Stimulated activated CD4-positive, alpha-beta T cell treated with anti-CD3 and anti-CD28 coated beads, Interleukin-15, amount 100 ng/mL, for 1 hour (primary cell): ENCODE data around the gene ABCD2.
"Not testable (repeated sequence)": the region's sequence is repeated elsewhere in the genome, so short reads cannot be mapped to it uniquely, and the experiment has no call there.

ENCODE experiments used
- DNase-seq, 2 donors: peaks; one replicate each; pipeline ENCODE4 v3.0.0-alpha.2; 2020; ENCODE audit warnings: low read depth in 1 of 2, low spot score in 1 of 2

Gene ABCD2

GRCh38 chr12:39613525-39613924 is 6.1 kb downstream of the ABCD2 start:
- no peak for DNase-seq

- no peak for DNase-seq
Observed at GRCh38 chr12:39612250-39612649, 7.4 kb downstream of the ABCD2 start.

- DNase-seq: no peak
Observed at GRCh38 chr12:39611818-39612217, 7.8 kb downstream of the ABCD2 start.

- DNase-seq: no peak
Observed at GRCh38 chr12:39610436-39611025, 9.1 kb downstream of the ABCD2 start.

GRCh38 chr12:39606712-39607423 is 12.7 kb downstream of the ABCD2 start:
- no peak for DNase-seq

GRCh38 chr12:39605996-39606395 is 13.6 kb downstream of the ABCD2 start:
- no peak for DNase-seq

GRCh38 chr12:39605501-39605900 is 14.1 kb downstream of the ABCD2 start:
- no peak for DNase-seq

GRCh38 chr12:39603065-39603464 is 16.5 kb downstream of the ABCD2 start:
- no peak for DNase-seq

GRCh38 chr12:39601951-39602350 is 17.7 kb downstream of the ABCD2 start:
- not testable (repeated sequence) for DNase-seq

- DNase-seq: no peak
Observed at GRCh38 chr12:39595928-39596327, 23.7 kb downstream of the ABCD2 start.

- DNase-seq: no peak
Observed at GRCh38 chr12:39592295-39592694, 27.3 kb downstream of the ABCD2 start.

GRCh38 chr12:39588348-39588747 is 31.3 kb downstream of the ABCD2 start:
- DNase-seq: no peak

- no peak for DNase-seq
Observed at GRCh38 chr12:39587225-39587624, 32.4 kb downstream of the ABCD2 start.

GRCh38 chr12:39586816-39587215 is 32.8 kb downstream of the ABCD2 start:
- no peak for DNase-seq

GRCh38 chr12:39581592-39581991 is 38.0 kb downstream of the ABCD2 start:
- no peak for DNase-seq

GRCh38 chr12:39575498-39575875 is 44.1 kb downstream of the ABCD2 start:
- no peak for DNase-seq

GRCh38 chr12:39574785-39575497 is 44.7 kb downstream of the ABCD2 start:
- DNase-seq: no peak

GRCh38 chr12:39574378-39574777 is 45.2 kb downstream of the ABCD2 start:
- DNase-seq: no peak

- no peak for DNase-seq
Observed at GRCh38 chr12:39573971-39574370, 45.6 kb downstream of the ABCD2 start.

- DNase-seq: no peak
Observed at GRCh38 chr12:39572551-39572950, 47.1 kb downstream of the ABCD2 start.

- DNase-seq: no peak
Observed at GRCh38 chr12:39571351-39571750, 48.3 kb downstream of the ABCD2 start.

GRCh38 chr12:39553476-39553875 is 66.1 kb downstream of the ABCD2 start:
- no peak for DNase-seq
